Measurements from ENCODE around the gene EEIG1. TPM values are rescaled to one million over a fixed set of nuclear protein-coding genes. Genes with fewer than 3 reads are reported as not detected.

The EEIG1 gene
- total and polyA plus RNA-seq, 2 of the 4 experiments (the other 2 are of a cell fraction) = 1.1 to 23.2 TPM

- H3K4me2 ChIP-seq (ENCODE audit: low read depth, low read length) = no peak overlapping the region
Observed at GRCh38 chr9:127975376-127976315, 5.1 kb downstream of the EEIG1 start.

More at GRCh38 chr9:127975376-127976315, 5.1 kb downstream of the EEIG1 start:
- Histone ChIP-seq H2AK5ac (ENCODE audit: low read depth, low read length) (peak overlapping the region; percentile 39; the same call in 1 of the 2 replicates), H3K9me1 (ENCODE audit: insufficient read depth, low read length) (peaks cover 8% of the 10 kb centered on the region; the same call in 1 of the 2 replicates), H2BK20ac (ENCODE audit: low read depth, low read length) (no peak overlapping the region), H3K18ac (ENCODE audit: low read depth, low read length) (no peak overlapping the region), H3K4me1 (ENCODE audit: control insufficient read depth, insufficient read depth, low read length) (peaks cover 39% of the 10 kb centered on the region), H3K4ac (ENCODE audit: low read depth, low read length) (no peak overlapping the region), H3K36me3 (ENCODE audit: control insufficient read depth, insufficient read depth, low read length) (no peaks in the 10 kb centered on the region), H3K27me3 (ENCODE audit: control insufficient read depth, insufficient read depth, low read length) (no peaks in the 10 kb centered on the region), H3K14ac (replicated peaks; ENCODE audit: low read depth, low read length) (0 out of 2 replicates have a peak overlapping the region, but pooled peaks have one; percentile 44), H3K23ac (ENCODE audit: low read depth, low read length) (no peak overlapping the region), H4K91ac (ENCODE audit: insufficient read depth, low read depth, low read length) (no peak overlapping the region), H2BK5ac (ENCODE audit: low read depth, low read length, poor library complexity, severe bottlenecking) (no peak overlapping the region), H2BK15ac (ENCODE audit: low read depth, low read length) (no peak overlapping the region), H4K8ac (ENCODE audit: low read depth in 2 of 2, low read length in 2 of 2) (no peak overlapping the region), H4K5ac (ENCODE audit: low read depth, low read length) (no peak overlapping the region), H3K56ac (ENCODE audit: extremely low read depth, insufficient read depth, low read length) (no peak overlapping the region), H2AFZ (replicated peaks; ENCODE audit: low read length, poor library complexity) (no peak overlapping the region), H2AK9ac (replicated peaks; ENCODE audit: low read depth, low read length, poor library complexity) (peak overlapping the region; percentile 29), H3K79me1 (ENCODE audit: low read depth in 1 of 2, low read length in 2 of 2) (peaks cover 27 to 88% of the 10 kb centered on the region in 2 experiments), H3K9ac (ENCODE audit: low read depth, low read length) (no peak overlapping the region), H3K27ac (ENCODE audit: insufficient read depth, low read length) (no peak overlapping the region), H2BK120ac (ENCODE audit: low read depth, low read length) (no peak overlapping the region), H3K9me3 (ENCODE audit: control insufficient read depth, insufficient read depth, low read length) (no peaks in the 10 kb centered on the region), H4K20me1 (ENCODE audit: insufficient read depth, low read length) (peaks cover 90% of the 10 kb centered on the region), H3K4me3 (ENCODE audit: insufficient read depth, low read depth, low read length) (no peak overlapping the region)
- no peak for DNase-seq
- no peak for ATAC-seq (ENCODE audit: low read depth)
- BruUV-seq (replicated peaks) = no TSS peak
- no peak for TF ChIP-seq RFX5 (IDR thresholded peaks at IDR 0.05; ENCODE audit: low read depth, low read length)
- no peak for TF ChIP-seq MXI1 (IDR thresholded peaks at IDR 0.05; ENCODE audit: borderline replicate concordance, low read depth, low read length)
- no peak for TF ChIP-seq CHD1 (IDR thresholded peaks at IDR 0.05; ENCODE audit: low read depth, low read length)
- no peak for TF ChIP-seq SMC3 (IDR thresholded peaks at IDR 0.05; ENCODE audit: low read depth, low read length)
- no peak for TF ChIP-seq CEBPB (IDR thresholded peaks at IDR 0.05; ENCODE audit: low read depth, low read length)
- TF ChIP-seq BHLHE40 (IDR thresholded peaks at IDR 0.05; ENCODE audit: low read depth, low read length) = no peak
- TF ChIP-seq, protein P1, sequence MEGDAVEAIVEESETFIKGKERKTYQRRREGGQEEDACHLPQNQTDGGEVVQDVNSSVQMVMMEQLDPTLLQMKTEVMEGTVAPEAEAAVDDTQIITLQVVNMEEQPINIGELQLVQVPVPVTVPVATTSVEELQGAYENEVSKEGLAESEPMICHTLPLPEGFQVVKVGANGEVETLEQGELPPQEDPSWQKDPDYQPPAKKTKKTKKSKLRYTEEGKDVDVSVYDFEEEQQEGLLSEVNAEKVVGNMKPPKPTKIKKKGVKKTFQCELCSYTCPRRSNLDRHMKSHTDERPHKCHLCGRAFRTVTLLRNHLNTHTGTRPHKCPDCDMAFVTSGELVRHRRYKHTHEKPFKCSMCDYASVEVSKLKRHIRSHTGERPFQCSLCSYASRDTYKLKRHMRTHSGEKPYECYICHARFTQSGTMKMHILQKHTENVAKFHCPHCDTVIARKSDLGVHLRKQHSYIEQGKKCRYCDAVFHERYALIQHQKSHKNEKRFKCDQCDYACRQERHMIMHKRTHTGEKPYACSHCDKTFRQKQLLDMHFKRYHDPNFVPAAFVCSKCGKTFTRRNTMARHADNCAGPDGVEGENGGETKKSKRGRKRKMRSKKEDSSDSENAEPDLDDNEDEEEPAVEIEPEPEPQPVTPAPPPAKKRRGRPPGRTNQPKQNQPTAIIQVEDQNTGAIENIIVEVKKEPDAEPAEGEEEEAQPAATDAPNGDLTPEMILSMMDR (conservative IDR thresholded peaks at IDR 0.05; ENCODE audit: low read depth, low read length) = no peak
- TF ChIP-seq, protein P2, sequence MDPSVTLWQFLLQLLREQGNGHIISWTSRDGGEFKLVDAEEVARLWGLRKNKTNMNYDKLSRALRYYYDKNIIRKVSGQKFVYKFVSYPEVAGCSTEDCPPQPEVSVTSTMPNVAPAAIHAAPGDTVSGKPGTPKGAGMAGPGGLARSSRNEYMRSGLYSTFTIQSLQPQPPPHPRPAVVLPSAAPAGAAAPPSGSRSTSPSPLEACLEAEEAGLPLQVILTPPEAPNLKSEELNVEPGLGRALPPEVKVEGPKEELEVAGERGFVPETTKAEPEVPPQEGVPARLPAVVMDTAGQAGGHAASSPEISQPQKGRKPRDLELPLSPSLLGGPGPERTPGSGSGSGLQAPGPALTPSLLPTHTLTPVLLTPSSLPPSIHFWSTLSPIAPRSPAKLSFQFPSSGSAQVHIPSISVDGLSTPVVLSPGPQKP (IDR thresholded peaks at IDR 0.05; ENCODE audit: borderline replicate concordance, low read depth, low read length) = no peak
- TF ChIP-seq MAZ (IDR thresholded peaks at IDR 0.05; ENCODE audit: borderline replicate concordance, low read depth, low read length) = no peak
- TF ChIP-seq USF2 (IDR thresholded peaks at IDR 0.05; ENCODE audit: low read depth, low read length) = no peak
- TF ChIP-seq FOS (IDR thresholded peaks at IDR 0.05; ENCODE audit: low read depth, low read length) = no peak
- no peak for TF ChIP-seq RAD21 (IDR thresholded peaks at IDR 0.05; ENCODE audit: low read length)
- TF ChIP-seq MAFK (IDR thresholded peaks at IDR 0.05; ENCODE audit: low read depth, low read length) = no peak
- 94% methylated on average over 3 of the region's 10 CpGs; no CpG with 5 or more reads in 1 of the 2 experiments for WGBS, 2 experiments (ENCODE audit: extremely low coverage in 2 of 2, insufficient read length in 1 of 2)
- intact Hi-C loops (cut with micrococcal nuclease) = no loop called here
- POLR2A ChIA-PET (ENCODE audit: unreplicated experiment) = interaction anchor here (0.6 kb wide), 1 partner anchor 182 kb away, joined by 5 read pairs; no protein-coding TSS in a partner anchor
- CTCF ChIA-PET = interaction anchor here (2.2 kb wide), 1 partner anchor 33 kb away, joined by 8 read pairs; no protein-coding TSS in a partner anchor
- in situ Hi-C loops (cut with MboI; ENCODE audit: low sequenced_read_pairs) = no loop called here
- dilution Hi-C loops (cut with HindIII; ENCODE audit: low sequenced_read_pairs, unreplicated experiment) = no loop called here
